Fibroblast of peridontal ligament (primary cell): ENCODE data around the gene C1orf53.
"Not testable (repeated sequence)": the region's sequence is repeated elsewhere in the genome, so short reads cannot be mapped to it uniquely, and the experiment has no call there.

Source experiments
- DNase-seq: peaks from one replicate; pipeline ENCODE4 v3.0.0-alpha.2; 2010; ENCODE audit errors: extremely low read depth

The C1orf53 gene

GRCh38 chr1:197902454-197903195 is at the start of gene C1orf53:
TSS of gene C1orf53 (plus strand) at chr1:197902630. CDS start at chr1:197902650, 20 bp downstream.
- DNase-seq, result peak; percentile 79

- DNase-seq, result not testable (repeated sequence)
Observed at GRCh38 chr1:197855751-197856150, 46.7 kb upstream of the C1orf53 start.

- DNase-seq, result no peak
Observed at GRCh38 chr1:197857477-197857876, 45.0 kb upstream of the C1orf53 start.

- no peak for DNase-seq
Observed at GRCh38 chr1:197859024-197859423, 43.4 kb upstream of the C1orf53 start.

- DNase-seq, result peak; percentile 19
Observed at GRCh38 chr1:197862221-197862620, 40.2 kb upstream of the C1orf53 start.

- DNase-seq, result no peak
Observed at GRCh38 chr1:197862671-197863070, 39.8 kb upstream of the C1orf53 start.

- no peak for DNase-seq
Observed at GRCh38 chr1:197865809-197866208, 36.6 kb upstream of the C1orf53 start.

GRCh38 chr1:197868751-197869489 is 33.5 kb upstream of the C1orf53 start:
- peak; percentile 79 for DNase-seq

GRCh38 chr1:197869490-197870077 is 32.8 kb upstream of the C1orf53 start:
- DNase-seq, result no peak

- no peak for DNase-seq
Observed at GRCh38 chr1:197876894-197877293, 25.5 kb upstream of the C1orf53 start.

- DNase-seq, result not testable (repeated sequence)
Observed at GRCh38 chr1:197880385-197880784, 22.0 kb upstream of the C1orf53 start.

- not testable (repeated sequence) for DNase-seq
Observed at GRCh38 chr1:197882241-197882640, 20.2 kb upstream of the C1orf53 start.

- DNase-seq, result no peak
Observed at GRCh38 chr1:197884173-197884572, 18.3 kb upstream of the C1orf53 start.

- no peak for DNase-seq
Observed at GRCh38 chr1:197890936-197891335, 11.5 kb upstream of the C1orf53 start.

GRCh38 chr1:197892684-197893083 is 9.7 kb upstream of the C1orf53 start:
- no peak for DNase-seq

- DNase-seq, result no peak
Observed at GRCh38 chr1:197896301-197896700, 6.1 kb upstream of the C1orf53 start.

GRCh38 chr1:197899037-197899436 is 3.4 kb upstream of the C1orf53 start:
- DNase-seq, result no peak

GRCh38 chr1:197902131-197902453 is 338 bp upstream of the C1orf53 start:
- DNase-seq, result no peak

GRCh38 chr1:197903196-197903514 is 725 bp downstream of the C1orf53 start:
- no peak for DNase-seq

GRCh38 chr1:197904126-197904787 is 1.8 kb downstream of the C1orf53 start:
- no peak for DNase-seq

- no peak for DNase-seq
Observed at GRCh38 chr1:197905699-197906351, 3.4 kb downstream of the C1orf53 start.
